ENCODE results near the gene S100A10.

S100A10 gene

GRCh38 chr1:151988405-151988923, 5.2 kb downstream of the S100A10 start:
- DNase-seq (ENCODE audit: insufficient read length, low spot score) = no peak
- no peak for TF ChIP-seq CTCF (IDR thresholded peaks at IDR 0.05; ENCODE audit: insufficient read depth, missing control alignments)
- FAIRE-seq = no peak

- DNase-seq (ENCODE audit: insufficient read length, low spot score) (no peak), FAIRE-seq (no peak)
- TF ChIP-seq CTCF (IDR thresholded peaks at IDR 0.05; ENCODE audit: insufficient read depth, missing control alignments) = no peak
Observed at GRCh38 chr1:151986501-151987190, 7.0 kb downstream of the S100A10 start.

GRCh38 chr1:151985768-151986167, 7.9 kb downstream of the S100A10 start:
- TF ChIP-seq CTCF (IDR thresholded peaks at IDR 0.05; ENCODE audit: insufficient read depth, missing control alignments) = no peak
- no peak for DNase-seq (ENCODE audit: insufficient read length, low spot score)
- no peak for FAIRE-seq

GRCh38 chr1:151985270-151985669, 8.4 kb downstream of the S100A10 start:
- no peak for TF ChIP-seq CTCF (IDR thresholded peaks at IDR 0.05; ENCODE audit: insufficient read depth, missing control alignments)
- DNase-seq (ENCODE audit: insufficient read length, low spot score) (no peak), FAIRE-seq (no peak)

GRCh38 chr1:151984313-151984956, 9.2 kb downstream of the S100A10 start:
- DNase-seq (ENCODE audit: insufficient read length, low spot score) = no peak
- no peak for FAIRE-seq
- no peak for TF ChIP-seq CTCF (IDR thresholded peaks at IDR 0.05; ENCODE audit: insufficient read depth, missing control alignments)

- no peak for TF ChIP-seq CTCF (IDR thresholded peaks at IDR 0.05; ENCODE audit: insufficient read depth, missing control alignments)
- no peak for DNase-seq (ENCODE audit: insufficient read length, low spot score)
- no peak for FAIRE-seq
Observed at GRCh38 chr1:151982300-151983005, 11.2 kb downstream of the S100A10 start.

All from D721Med (cell line).